ENCODE results near the gene TSEN34. TPM values are rescaled to one million over a fixed set of nuclear protein-coding genes. Genes with fewer than 3 reads are reported as not detected.
"Not testable (repeated sequence)": the region's sequence is repeated elsewhere in the genome, so short reads cannot be mapped to it uniquely, and the experiment has no call there.

Gene TSEN34
- total RNA-seq, 2 donors from 2014 or later = 17.4 to 20.5 TPM

DNA sequence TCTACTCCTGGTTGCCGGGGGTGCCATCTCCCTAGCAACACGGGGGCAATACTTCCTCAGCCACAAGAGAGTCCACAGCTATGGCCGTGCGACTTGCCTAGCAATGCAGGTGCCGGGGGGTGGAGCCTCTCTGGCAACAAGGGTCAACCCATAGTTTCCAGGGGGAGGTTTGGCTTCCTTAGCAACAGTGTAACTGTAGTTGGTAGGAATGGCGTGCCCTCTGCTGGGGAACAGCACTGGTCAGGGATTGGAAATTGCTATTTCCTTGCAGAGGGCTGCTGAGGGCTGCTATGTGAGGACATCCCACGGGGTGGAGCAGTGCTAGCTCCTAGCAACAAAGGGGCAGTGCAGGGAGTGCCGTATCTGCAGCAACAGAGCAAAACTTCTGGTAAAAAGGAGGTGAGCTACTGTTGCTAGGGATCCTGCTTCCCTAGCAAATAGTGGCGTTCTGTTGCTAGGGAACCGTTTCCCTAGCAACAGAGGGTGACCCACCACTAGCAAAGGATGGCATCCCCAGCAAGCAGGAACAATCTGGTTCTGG, 11.1 kb upstream of the TSEN34 start:
- ATAC-seq = peak in 1 of 2 donors; percentile 14
- intact Hi-C loops (cut with DNase I) = no loop called here

DNA sequence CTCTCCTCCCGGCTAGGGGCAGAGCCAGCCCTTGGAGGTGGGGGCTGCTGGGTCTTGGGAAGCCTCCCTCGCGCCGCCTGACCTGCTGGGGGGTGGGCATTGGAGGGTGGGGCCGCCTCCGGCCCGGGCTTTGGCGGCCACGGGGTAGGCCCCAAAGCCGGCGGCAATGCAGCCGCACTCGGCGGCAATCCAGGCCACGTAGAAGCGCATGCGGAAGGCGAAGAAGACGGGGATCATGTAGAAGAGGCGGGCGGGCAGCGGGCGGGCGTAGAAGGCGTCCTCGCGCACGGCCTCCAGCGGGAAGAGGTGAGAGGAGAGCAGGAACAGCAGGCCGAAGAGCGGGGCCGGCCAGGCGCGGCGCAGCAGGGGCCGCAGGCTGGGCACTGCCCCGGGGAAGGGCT, 10.4 kb upstream of the TSEN34 start:
- ATAC-seq (no peak), DNase-seq (no peak)
- intact Hi-C loops (cut with DNase I) = no loop called here

More for the DNA sequence above, 11.1 kb upstream of the TSEN34 start:
- DNase-seq = no peak

- not testable (repeated sequence) for ATAC-seq
These were observed 9.2 kb upstream of the TSEN34 start for GRCh38 chr19:54181894-54182293.

DNA sequence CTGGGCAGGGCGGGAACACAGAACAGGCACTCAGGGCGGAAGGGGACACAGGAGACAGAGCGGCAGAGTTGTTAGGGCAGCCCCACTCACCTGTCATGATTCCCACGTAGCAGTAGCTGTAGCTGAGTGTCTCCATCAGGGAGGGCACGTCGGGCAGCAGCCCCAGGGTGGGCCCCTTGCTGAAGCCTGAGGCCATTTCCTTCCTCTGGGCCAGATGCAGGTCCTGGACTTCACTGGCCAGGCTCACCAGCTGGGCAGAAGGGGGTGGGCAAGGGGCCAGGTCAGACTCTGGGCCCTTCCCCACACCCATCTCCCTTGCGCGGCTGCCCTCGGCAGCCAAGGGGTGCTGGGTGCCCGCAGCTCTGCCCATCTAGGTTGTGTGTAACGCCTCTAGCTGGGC, 7.7 kb upstream of the TSEN34 start:
- no peak for ATAC-seq
- no peak for DNase-seq
- intact Hi-C loops (cut with DNase I) = no loop called here

More at GRCh38 chr19:54181894-54182293, 9.2 kb upstream of the TSEN34 start:
- intact Hi-C loops (cut with DNase I); DNase-seq: not testable (repeated sequence)

DNA sequence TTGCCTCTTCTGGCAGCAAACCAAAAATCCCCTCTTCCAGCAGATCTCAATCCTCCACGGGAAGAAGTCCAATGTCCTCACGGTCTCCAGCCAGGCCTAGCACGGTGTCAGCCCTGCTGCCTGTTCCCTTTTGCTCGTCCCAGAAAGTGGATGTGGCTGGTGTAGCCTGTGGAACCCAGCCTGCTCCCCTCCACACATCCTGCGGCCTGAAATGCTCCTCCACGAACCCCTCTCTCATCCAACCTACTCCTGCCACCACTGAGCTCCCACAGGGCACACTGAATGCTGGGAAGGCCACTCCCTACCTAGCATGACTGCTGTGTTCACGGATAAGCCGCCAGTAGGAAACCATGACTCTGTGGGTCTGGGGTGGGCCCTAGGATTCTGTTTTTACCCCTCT, 4.8 kb upstream of the TSEN34 start:
- no peak for ATAC-seq
- intact Hi-C loops (cut with DNase I) = no loop called here
- no peak for DNase-seq

DNA sequence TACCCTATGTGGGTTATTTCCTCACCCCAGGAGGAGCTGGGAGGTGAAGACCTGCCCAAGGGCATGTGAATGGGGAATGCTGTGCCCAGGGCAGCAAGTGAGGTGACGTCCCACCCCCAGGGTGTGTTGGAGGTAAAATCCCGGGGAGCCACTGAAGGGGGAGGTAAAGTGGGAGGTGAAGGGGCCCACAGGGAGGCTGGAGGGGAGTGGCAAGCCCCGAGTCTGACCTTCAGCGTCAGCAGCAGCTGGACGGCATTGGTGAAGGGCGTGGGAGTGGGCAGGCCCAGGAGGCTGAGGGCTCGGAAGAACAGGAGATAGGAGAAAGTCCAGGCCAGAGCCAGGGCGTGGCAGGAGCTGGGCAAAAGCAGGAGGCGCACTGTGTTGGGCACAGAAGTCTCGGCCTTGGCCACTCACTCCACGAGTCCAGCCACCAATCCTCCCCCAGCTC, 4.2 kb upstream of the TSEN34 start:
- ATAC-seq = no peak
- DNase-seq = no peak
- intact Hi-C loops (cut with DNase I) = no loop called here

GRCh38 chr19:54188215-54188871, 2.8 kb upstream of the TSEN34 start:
- intact Hi-C loops (cut with DNase I) = no loop called here
- no peak for ATAC-seq
- no peak for DNase-seq

DNA sequence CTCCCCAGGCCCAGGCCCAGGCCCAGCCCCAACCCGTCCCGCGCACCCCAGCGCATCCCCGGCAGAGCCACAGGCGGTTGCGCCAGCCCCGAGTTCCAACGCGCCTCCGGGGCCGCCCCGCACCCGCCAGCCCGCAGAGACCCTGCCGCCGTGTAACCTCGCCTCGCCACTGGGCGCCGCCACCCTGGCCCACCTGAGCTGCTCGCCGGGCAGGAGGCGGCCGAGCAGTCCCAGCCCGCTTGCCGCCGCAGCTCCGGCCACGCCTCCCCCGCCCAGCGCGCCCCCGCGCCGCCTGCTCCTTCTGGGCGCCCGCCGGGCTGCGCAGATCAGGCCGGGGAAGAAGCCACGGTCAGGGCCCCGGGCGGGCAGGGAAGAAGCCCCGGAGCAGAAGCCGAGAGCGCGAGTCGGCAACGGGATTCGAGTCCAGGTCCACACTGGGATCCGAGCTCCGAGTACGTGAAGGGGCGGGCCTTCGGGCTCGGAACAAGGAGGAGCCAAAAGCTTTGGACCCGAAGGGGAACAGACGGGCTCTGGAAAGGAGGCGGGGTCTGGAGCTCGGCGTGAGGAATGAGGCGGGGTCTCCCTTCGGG, 1.9 kb upstream of the TSEN34 start, which contains the start of gene MBOAT7:
Gene MBOAT7, minus strand, starts transcription at position 436 of the 590 bp plus-strand sequence. CDS start 1,072 bp downstream, outside the sequence.
- ATAC-seq = peak; percentile 58 to 62
- intact Hi-C loops (cut with DNase I) = no loop called here

GRCh38 chr19:54189735-54190502, 1.2 kb upstream of the TSEN34 start:
- peak; percentile 75 to 84 for ATAC-seq
- DNase-seq = peak; percentile 100
- intact Hi-C loops (cut with DNase I) = no loop called here

More for the DNA sequence above, 1.9 kb upstream of the TSEN34 start, which contains the start of gene MBOAT7:
- no peak for DNase-seq

GRCh38 chr19:54190503-54191010, 551 bp upstream of the TSEN34 start:
- intact Hi-C loops (cut with DNase I) = no loop called here
- DNase-seq = peak; percentile 100
- peak; percentile 73 to 79 for ATAC-seq

- intact Hi-C loops (cut with DNase I) = no loop called here
- DNase-seq (no peak), ATAC-seq (no peak)
These were observed 824 bp downstream of the TSEN34 start for GRCh38 chr19:54191811-54192453.

- no peak for ATAC-seq
- no peak for DNase-seq
- intact Hi-C loops (cut with DNase I) = no loop called here
These were observed 1.9 kb downstream of the TSEN34 start for GRCh38 chr19:54193011-54193410.

- intact Hi-C loops (cut with DNase I); ATAC-seq; DNase-seq: not testable (repeated sequence)
These were observed 3.4 kb downstream of the TSEN34 start for GRCh38 chr19:54194463-54194862.

- intact Hi-C loops (cut with DNase I) = no loop called here
- no peak for DNase-seq
- ATAC-seq = no peak
These were observed 5.4 kb downstream of the TSEN34 start for GRCh38 chr19:54196536-54196935.

DNA sequence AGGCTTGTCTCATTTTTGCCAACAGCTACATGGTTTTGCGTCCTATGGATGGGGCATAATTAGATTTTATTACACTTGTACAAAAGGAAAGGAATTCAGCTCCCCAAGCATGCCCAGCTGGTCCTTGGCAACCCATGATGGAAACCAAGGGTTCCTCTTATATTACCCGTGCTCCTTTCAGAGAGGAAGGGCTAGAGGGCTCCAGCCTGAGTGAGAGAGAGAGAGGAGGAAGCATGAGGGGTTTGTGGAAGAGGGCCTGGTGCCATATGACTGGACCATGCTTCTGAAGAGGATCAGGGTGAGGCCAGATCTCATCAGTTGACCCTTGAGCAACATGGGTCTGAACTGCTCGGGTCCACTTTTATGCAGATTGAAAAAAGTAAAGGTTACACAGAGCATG, 6.0 kb downstream of the TSEN34 start:
- no peak for DNase-seq
- intact Hi-C loops (cut with DNase I) = no loop called here
- no peak for ATAC-seq

DNA sequence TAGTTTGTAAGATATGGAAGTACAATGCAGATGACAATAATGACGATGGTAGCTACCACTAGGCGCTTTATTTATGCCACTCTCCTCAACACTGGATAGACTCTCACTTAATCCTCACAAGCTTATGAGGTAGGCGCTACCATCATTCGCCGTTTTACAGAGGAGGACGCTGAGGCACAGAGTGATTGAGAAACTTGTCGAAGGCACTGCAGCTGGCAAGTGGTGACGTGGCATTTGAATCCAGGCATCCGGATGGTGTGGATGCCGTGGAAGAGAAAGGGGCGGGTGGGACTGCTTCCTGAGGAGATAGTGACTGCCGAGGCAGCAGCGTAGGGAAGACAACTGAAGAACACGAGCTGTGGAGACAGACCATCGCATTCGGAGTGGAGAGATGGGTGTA, 8.3 kb downstream of the TSEN34 start:
- DNase-seq (no peak), ATAC-seq (no peak)
- intact Hi-C loops (cut with DNase I) = no loop called here

DNA sequence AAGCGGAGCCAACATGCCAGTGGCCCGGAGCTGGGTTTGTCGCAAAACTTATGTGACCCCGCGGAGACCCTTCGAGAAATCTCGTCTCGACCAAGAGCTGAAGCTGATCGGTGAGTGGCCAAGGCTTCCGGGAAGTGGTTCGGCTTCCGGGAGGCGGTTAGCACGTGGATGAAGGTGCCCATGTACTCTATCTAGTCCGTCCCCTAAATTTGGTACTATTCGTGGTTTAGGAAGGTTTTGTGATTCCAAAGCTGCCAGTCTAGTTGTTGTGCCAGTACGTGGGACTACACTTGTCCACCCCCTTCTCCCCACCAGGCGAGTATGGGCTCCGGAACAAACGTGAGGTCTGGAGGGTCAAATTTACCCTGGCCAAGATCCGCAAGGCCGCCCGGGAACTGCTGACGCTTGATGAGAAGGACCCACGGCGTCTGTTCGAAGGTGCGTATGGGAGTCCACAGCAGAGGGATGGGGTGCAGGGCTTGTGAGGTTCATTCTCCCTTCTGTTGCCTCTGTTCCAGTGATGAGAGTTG, 10.1 kb downstream of the TSEN34 start:
- ATAC-seq = peak in 1 of 2 donors; percentile 0

DNA sequence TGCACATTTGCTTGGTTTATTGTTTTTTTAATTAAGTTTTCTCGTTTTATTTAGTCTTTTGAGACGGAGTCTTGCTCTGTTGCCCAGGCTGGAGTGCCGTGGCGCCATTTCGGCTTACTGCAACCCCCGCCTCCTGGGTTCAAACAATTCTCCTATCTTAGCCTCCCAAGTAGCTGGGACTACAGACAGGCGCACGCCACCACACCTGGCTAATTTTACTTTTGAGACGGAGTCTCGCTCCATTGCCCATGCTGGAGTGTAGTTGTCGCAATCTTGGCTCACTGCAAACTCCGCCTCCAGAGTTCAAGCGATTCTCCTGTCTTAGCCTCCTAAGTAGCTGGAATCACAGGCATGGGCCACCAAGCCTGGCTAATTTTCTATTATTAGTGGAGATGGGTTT, 10.9 kb downstream of the TSEN34 start:
- DNase-seq = no peak
- intact Hi-C loops (cut with DNase I) = no loop called here

More for the DNA sequence above, 10.1 kb downstream of the TSEN34 start:
- DNase-seq = no peak
- intact Hi-C loops (cut with DNase I) = no loop called here

DNA sequence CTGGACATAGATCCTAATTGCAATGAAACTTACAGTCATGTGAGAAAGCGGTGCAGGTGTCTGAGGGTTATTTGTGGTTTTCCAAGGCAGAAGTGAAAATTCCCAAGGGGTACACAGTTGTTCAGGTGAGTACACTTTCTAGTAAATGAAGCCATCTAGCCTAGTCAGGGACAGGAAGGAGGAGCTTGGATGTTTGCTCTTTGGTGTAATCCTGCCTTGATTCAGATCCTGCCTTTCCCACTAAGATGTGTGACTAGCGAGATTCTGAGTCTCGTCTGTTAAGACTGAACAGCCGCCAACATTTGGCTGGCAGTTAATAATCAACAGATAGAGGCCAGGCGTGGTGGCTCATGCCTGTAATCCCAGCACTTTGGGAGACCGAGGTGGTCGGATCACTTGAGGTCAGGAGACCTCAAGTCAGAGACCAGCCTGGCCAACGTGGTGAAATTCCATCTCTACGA, 12.1 kb downstream of the TSEN34 start:
- DNase-seq (no peak), ATAC-seq (no peak)
- intact Hi-C loops (cut with DNase I) = no loop called here

More for the DNA sequence above, 10.9 kb downstream of the TSEN34 start:
- ATAC-seq = no peak
